ENCODE results near the gene GCK.

Gene GCK

DNA sequence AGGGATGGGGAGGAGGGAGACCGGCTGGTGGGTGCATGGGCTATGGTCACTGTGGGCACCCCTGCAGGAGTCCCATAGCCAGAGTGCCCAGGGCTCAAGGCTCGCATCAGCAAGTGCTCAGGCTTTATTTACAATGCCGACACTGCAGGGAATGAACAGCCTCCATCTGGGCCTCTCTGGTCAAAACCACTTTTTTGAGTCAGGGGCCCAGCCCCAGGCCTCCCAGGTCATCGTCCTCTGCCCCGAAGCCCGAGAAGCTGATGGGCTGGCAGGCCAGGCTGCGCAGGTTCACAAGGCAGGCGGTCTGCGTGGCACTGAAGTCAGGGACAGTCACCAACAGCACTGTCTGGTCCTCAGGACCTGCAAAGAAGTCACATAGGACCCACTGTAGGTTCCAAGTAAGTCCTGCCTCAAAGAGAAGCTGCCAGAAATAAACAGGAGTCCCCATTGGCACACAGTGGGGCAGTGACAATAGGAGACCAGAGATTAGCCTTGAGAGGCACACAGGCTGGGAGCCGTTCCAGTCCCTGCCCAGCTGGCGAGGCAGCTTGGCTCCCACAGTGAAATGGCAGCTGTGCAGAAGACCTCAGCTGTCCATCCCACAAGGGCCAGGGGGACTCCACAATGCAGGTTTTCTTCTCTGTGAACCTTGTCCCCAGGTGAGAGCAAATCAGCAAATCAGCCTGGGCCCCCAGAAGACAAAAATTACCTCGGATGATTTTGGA is 74.5 kb downstream of the GCK start:
- DNase-seq: no peak

DNA sequence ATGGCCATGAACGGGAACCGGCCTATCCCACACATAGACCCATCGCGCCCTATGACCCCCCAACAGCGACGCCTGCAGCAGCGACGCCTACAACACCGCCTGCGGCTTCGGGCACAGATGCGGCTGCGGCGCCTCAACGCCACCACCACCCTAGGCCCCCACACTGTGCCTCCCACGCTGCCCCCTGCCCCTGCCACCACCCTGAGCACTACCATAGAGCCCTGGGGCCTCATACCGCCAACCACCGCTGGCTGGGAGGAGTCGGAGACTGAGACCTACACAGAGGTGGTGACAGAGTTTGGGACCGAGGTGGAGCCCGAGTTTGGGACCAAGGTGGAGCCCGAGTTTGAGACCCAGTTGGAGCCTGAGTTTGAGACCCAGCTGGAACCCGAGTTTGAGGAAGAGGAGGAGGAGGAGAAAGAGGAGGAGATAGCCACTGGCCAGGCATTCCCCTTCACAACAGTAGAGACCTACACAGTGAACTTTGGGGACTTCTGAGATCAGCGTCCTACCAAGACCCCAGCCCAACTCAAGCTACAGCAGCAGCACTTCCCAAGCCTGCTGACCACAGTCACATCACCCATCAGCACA is 75.4 kb downstream of the GCK start:
- DNase-seq: no peak

DNA sequence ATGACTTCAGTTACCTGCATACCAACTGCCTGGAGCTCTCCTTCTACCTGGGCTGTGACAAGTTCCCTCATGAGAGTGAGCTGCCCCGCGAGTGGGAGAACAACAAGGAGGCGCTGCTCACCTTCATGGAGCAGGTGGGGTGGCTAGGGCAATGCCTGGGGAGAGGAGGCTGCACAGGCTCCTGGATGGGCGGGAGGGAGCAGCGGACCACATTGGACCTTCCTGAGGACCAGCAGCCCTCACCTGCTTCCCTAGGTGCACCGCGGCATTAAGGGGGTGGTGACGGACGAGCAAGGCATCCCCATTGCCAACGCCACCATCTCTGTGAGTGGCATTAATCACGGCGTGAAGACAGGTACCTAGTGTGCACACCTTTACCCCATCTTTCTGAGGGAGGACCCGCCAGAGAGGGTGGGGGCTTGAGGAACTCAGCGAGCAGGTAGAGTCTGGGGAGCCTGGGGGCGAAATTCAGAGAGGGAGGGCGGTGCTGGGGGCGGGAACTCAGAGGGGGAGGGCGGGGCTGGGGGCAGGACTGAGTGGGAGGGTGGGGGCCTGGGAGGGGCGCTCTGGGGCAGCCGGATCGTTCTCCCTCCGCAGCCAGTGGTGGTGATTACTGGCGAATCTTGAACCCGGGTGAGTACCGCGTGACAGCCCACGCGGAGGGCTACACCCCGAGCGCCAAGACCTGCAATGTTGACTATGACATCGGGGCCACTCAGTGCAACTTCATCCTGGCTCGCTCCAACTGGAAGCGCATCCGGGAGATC is 76.1 kb downstream of the GCK start:
- no peak for DNase-seq

- DNase-seq: no peak
Measured at GRCh38 chr7:44112231-44112996, 76.8 kb downstream of the GCK start.

- no peak for DNase-seq
Measured at GRCh38 chr7:44111761-44112160, 77.5 kb downstream of the GCK start.

DNA sequence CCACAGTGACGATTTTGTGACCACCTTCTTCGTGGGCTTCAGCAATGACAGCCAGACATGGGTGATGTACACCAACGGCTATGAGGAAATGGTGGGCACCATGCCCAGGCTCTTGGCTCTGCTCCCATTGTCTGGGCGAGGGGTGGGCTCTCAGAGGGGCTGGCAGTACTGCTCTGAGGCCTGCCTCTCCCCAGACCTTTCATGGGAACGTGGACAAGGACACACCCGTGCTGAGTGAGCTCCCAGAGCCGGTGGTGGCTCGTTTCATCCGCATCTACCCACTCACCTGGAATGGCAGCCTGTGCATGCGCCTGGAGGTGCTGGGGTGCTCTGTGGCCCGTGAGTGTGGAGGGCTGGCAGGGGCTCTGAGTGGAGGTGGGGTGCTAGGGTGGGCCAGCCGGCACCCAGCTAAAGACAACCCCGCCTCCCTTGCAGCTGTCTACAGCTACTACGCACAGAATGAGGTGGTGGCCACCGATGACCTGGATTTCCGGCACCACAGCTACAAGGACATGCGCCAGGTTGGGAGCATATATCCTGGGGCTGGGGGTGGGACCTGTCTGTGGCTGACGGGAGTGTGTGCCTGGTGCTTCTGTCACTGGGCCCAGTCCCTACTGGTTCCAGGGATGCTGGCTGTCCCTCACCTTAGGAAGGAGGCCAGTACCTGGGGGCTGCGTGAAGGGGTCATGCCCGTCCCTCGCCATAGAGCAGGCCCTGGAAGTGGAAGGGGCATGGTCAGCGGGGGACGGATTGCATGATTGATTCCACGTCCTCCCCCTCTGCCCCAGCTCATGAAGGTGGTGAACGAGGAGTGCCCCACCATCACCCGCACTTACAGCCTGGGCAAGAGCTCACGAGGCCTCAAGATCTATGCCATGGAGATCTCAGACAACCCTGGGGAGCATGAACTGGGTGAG is 78.3 kb downstream of the GCK start:
- no peak for DNase-seq

DNA sequence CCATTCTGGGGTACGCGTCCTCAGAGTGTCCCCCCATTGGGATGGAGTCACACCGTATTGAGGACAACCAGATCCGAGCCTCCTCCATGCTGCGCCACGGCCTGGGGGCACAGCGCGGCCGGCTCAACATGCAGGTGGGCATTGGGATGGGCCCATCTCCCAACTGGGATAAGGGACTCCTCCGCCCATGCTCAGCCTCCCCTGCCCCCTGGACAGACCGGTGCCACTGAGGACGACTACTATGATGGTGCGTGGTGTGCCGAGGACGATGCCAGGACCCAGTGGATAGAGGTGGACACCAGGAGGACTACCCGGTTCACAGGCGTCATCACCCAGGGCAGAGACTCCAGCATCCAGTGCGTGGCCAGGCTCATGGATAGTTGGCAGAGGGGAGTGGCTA is 79.2 kb downstream of the GCK start:
- DNase-seq: no peak

GRCh38 chr7:44108768-44109750 is 80.2 kb downstream of the GCK start:
- DNase-seq: no peak

DNA sequence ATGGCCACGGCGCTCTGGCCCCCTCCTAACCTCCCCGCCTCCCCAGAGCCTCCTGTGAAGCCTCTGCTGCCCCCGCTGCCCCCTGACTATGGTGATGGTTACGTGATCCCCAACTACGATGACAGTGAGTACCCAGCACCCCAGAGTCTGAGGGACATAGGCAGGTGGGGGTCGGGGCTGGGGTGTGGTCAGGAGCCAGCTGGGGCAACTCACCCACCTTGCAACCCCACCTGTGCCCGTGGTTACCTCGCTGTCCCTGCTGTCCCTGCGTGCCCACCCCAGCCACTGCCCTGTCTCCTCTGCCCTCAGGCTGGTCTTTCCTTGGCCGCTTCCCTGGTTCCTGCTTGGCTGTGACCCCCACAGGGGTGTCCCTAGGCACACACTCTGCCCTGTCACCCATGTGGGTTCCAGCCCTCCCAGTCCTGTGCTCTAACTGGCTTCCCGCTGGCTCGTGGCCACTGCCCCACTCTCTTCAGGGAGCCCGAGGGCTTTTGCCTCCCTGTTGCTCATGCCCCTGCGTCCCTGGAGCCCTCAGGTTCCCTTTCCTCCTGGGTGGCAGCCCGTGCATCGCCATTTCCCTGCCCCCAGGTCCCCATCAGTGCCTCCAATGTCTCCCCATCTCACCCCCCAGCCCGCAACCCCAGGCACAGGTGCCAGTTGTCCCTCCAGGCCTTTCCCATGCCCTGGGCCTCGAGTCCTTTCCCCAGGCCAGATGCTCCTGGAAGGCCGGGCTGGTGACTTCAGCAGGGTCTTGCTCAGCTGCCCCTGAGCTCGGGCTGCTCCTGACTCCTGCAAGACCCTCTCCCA is 81.1 kb downstream of the GCK start:
- no peak for DNase-seq

- no peak for DNase-seq
Measured at GRCh38 chr7:44107116-44107960, 81.9 kb downstream of the GCK start.

DNA sequence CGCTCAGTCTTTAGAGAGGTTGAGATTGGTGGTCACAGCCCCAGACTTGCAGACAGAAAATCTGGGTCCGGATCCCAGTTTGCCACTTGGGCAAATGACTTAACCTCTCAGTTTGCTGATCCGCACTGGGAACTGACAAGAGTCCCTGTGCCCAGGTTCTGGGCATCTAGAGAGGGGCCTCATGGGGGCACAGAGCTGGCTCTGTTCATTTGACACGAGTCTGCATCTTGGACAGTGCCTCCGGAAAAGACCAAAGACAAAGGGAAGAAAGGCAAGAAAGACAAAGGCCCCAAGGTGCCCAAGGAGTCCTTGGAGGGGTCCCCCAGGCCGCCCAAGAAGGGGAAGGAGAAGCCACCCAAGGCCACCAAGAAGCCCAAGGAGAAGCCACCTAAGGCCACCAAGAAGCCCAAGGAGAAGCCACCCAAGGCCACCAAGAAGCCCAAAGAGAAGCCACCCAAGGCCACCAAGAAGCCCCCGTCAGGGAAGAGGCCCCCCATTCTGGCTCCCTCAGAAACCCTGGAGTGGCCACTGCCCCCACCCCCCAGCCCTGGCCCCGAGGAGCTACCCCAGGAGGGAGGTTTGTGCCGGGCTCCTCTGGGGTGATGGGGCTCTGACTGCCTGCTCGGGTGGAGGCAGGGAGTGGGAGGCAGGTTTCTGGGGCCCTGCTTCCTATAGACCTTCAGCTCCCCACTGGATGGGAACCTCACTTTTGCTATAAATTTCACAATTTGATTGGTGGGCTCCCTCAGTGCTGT is 82.8 kb downstream of the GCK start:
- DNase-seq: no peak

- DNase-seq: no peak
Measured at GRCh38 chr7:44105832-44106231, 83.4 kb downstream of the GCK start.

- DNase-seq: no peak
Measured at GRCh38 chr7:44104860-44105771, 84.1 kb downstream of the GCK start.

GRCh38 chr7:44103923-44104859 is 85.0 kb downstream of the GCK start, which contains the start of gene AEBP1:
AEBP1 (plus strand) TSS chr7:44104345; CDS start chr7:44104666, 321 bp downstream.
- DNase-seq: no peak

DNA sequence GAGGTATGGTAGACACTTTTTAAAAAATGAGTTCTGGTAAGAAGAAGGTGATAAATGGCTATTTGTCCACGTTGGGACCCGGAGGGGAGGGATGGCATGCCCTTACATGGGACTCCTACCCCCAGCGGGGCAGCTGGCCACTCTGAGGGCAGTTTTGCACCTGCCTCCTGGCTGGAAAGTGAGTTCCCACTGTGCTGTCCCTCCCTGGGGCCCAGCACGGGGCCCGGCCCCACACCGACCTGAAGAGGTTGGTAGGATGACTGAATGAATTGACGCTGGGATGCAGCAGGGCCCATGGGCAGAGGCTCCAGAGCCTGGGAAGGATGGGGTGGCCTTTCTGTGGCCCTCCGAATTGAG is 85.7 kb downstream of the GCK start:
- no peak for DNase-seq
